Upper lobe of left lung (tissue), 6 donors: Measurements from ENCODE around the gene TEKT5. TPM values are rescaled to one million over a fixed set of nuclear protein-coding genes. Genes with fewer than 3 reads are reported as not detected.

Experiments used
- ATAC-seq, 2 donors: fragments of 200-7000 bp; cut with Tn5 transposase; one replicate each; pipeline ENCODE4 v1.9.1; 2022; ENCODE audit warnings: mild to moderate bottlenecking in 2 of 2, moderate library complexity in 2 of 2; ENCODE audit not compliant: low FRiP score in 2 of 2
- DNase-seq, 2 donors: peaks; one replicate each; pipeline ENCODE4 v3.0.0-alpha.2; 2019 to 2020
- H3K27ac ChIP-seq, 4 donors: fragments of 200-600 bp; sonication (generic); one replicate each; pipeline ENCODE4 v1.5.1; 2016 to 2019
- H3K27me3 ChIP-seq, 4 donors: fragments of 200-600 bp; sonication (generic); one replicate each; pipeline ENCODE4 v1.5.1; 2017 to 2019
- H3K36me3 ChIP-seq, 4 donors: fragments of 200-600 bp; sonication (generic); one replicate each; pipeline ENCODE4 v1.5.1; 2016 to 2019
- H3K4me1 ChIP-seq, 4 donors: fragments of 200-600 bp; sonication (generic); one replicate each; pipeline ENCODE4 v1.5.1; 2018 to 2019
- H3K4me3 ChIP-seq, 4 donors: fragments of 200-600 bp; sonication (generic); one replicate each; pipeline ENCODE4 v1.5.1; 2017 to 2019; ENCODE audit warnings: mild to moderate bottlenecking in 2 of 4, moderate library complexity in 1 of 4
- H3K9me3 ChIP-seq, 4 donors: fragments of 200-600 bp; sonication (generic); one replicate each; pipeline ENCODE4 v1.5.1; 2018 to 2019
- EP300 ChIP-seq, 4 donors: sonication (generic); formaldehyde crosslinking; IDR thresholded peaks; one replicate each; pipeline ENCODE4 v1.5.1; 2017; ENCODE audit warnings: antibody characterized with exemption in 4 of 4, control low read depth in 2 of 4
- POLR2A ChIP-seq, 4 donors: fragments of 450-650 bp; IDR thresholded peaks; one replicate each; pipeline ENCODE4 v1.5.1; 2016 to 2017; ENCODE audit warnings: antibody characterized with exemption in 4 of 4, mild to moderate bottlenecking in 2 of 4
- POLR2AphosphoS5 ChIP-seq, 2 donors: sonication (generic); formaldehyde crosslinking; IDR thresholded peaks; one replicate each; pipeline ENCODE4 v1.5.1; 2017; ENCODE audit warnings: antibody characterized with exemption in 2 of 2
- WGBS, 2 donors: methylation state at CpG; one replicate each; pipeline ENCODE4 v1.1.5; 2017 to 2018; 5-methylcytosine and 5-hydroxymethylcytosine counted together
- total RNA-seq, 6 donors: library from RNA; depleted of rRNA in 4 of 6; stranded (reverse); fragments of >200 nt in 4 of 6; gene quantifications; one replicate each; pipeline versions ENCODE4 v1.1.0 to v1.2.1, GENCODE V29; 2016 to 2021
- TF ChIP-seq, protein P1 (sequence below), 6 experiments: fragments of 450-650 bp in 4 of 6; fragments of 200-600 bp in 2 of 6; sonication (generic) in 2 of 6; IDR thresholded peaks; one replicate each; pipeline ENCODE4 v1.5.1; 2016 to 2019; ENCODE audit warnings: antibody characterized with exemption in 6 of 6
- donor health status: DM: no; HTN: no; CAD: no; lungs with moderate emphysema.
- donor health status: DM: no; HTN: yes; CAD: no; lungs with severe emphysema.

TEKT5 gene
- total RNA-seq, 6 donors from 2014 or later, result 0.20 to 2.1 (median 0.44) TPM; not detected in 3

GRCh38 chr16:10611825-10612342, 82.8 kb downstream of the TEKT5 start:
- WGBS, 2 donors, result 84 to 89% methylated on average over 6 of the region's 6 CpGs
- ATAC-seq, result no peak
- Histone ChIP-seq H3K36me3 (no peaks in the 10 kb centered on the region), H3K4me1 (peaks cover 6 to 24% (median 18%) of the 10 kb centered on the region in 4 donors), H3K9me3 (no peaks in the 10 kb centered on the region), H3K27me3 (no peaks in the 10 kb centered on the region), H3K4me3 (no peak overlapping the region), H3K27ac (no peak overlapping the region)
- TF ChIP-seq POLR2AphosphoS5 (IDR thresholded peaks at IDR 0.05) (no peak), POLR2A (IDR thresholded peaks at IDR 0.05) (no peak), EP300 (IDR thresholded peaks at IDR 0.05) (no peak)
- TF ChIP-seq, protein P1, sequence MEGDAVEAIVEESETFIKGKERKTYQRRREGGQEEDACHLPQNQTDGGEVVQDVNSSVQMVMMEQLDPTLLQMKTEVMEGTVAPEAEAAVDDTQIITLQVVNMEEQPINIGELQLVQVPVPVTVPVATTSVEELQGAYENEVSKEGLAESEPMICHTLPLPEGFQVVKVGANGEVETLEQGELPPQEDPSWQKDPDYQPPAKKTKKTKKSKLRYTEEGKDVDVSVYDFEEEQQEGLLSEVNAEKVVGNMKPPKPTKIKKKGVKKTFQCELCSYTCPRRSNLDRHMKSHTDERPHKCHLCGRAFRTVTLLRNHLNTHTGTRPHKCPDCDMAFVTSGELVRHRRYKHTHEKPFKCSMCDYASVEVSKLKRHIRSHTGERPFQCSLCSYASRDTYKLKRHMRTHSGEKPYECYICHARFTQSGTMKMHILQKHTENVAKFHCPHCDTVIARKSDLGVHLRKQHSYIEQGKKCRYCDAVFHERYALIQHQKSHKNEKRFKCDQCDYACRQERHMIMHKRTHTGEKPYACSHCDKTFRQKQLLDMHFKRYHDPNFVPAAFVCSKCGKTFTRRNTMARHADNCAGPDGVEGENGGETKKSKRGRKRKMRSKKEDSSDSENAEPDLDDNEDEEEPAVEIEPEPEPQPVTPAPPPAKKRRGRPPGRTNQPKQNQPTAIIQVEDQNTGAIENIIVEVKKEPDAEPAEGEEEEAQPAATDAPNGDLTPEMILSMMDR (IDR thresholded peaks at IDR 0.05), result no peak
- DNase-seq, result no peak

GRCh38 chr16:10610499-10611184, 84.1 kb downstream of the TEKT5 start:
- no peak for DNase-seq
- Histone ChIP-seq H3K4me1 (peaks cover 0 to 17% (median 13%) of the 10 kb centered on the region in 4 donors), H3K27ac (peak overlapping the region in 2 of 4 donors; percentile 50 to 62), H3K27me3 (no peaks in the 10 kb centered on the region), H3K4me3 (no peak overlapping the region), H3K36me3 (no peaks in the 10 kb centered on the region), H3K9me3 (no peaks in the 10 kb centered on the region)
- ATAC-seq, result no peak
- TF ChIP-seq EP300 (IDR thresholded peaks at IDR 0.05) (no peak), POLR2AphosphoS5 (IDR thresholded peaks at IDR 0.05) (no peak), POLR2A (IDR thresholded peaks at IDR 0.05) (no peak)
- TF ChIP-seq, protein P1 (IDR thresholded peaks at IDR 0.05), result no peak
- WGBS, 2 donors, result 64 to 66% methylated on average over 13 of the region's 13 CpGs

GRCh38 chr16:10609402-10609774, 85.3 kb downstream of the TEKT5 start:
- 68 to 90% methylated on average over 4 to 7 of the region's 7 CpGs for WGBS, 2 donors
- Histone ChIP-seq H3K27me3 (no peaks in the 10 kb centered on the region), H3K4me1 (peaks cover 0 to 17% (median 13%) of the 10 kb centered on the region in 4 donors), H3K36me3 (no peaks in the 10 kb centered on the region), H3K27ac (peak overlapping the region; percentile 50 to 69 (median 60)), H3K9me3 (no peaks in the 10 kb centered on the region), H3K4me3 (no peak overlapping the region)
- peak; percentile 71 to 79 for ATAC-seq
- no peak for DNase-seq
- no peak for TF ChIP-seq POLR2A (IDR thresholded peaks at IDR 0.05)
- peak; percentile 2 to 49 for TF ChIP-seq POLR2AphosphoS5 (IDR thresholded peaks at IDR 0.05)
- TF ChIP-seq EP300 (IDR thresholded peaks at IDR 0.05), result no peak
- TF ChIP-seq, protein P1 (IDR thresholded peaks at IDR 0.05), result no peak

- H3K4me3 ChIP-seq, result no peak overlapping the region
- H3K9me3 ChIP-seq, result no peaks in the 10 kb centered on the region
- peak overlapping the region; percentile 50 to 69 (median 60) for H3K27ac ChIP-seq
- H3K27me3 ChIP-seq, result no peaks in the 10 kb centered on the region
- ATAC-seq (peak; percentile 65 to 75), DNase-seq (peak in 1 of 2 donors; percentile 56)
- TF ChIP-seq EP300 (IDR thresholded peaks at IDR 0.05), result no peak
- peak in 1 of 2 donors; percentile 8 for TF ChIP-seq POLR2AphosphoS5 (IDR thresholded peaks at IDR 0.05)
- TF ChIP-seq, protein P1 (IDR thresholded peaks at IDR 0.05), result no peak
- no peaks in the 10 kb centered on the region for H3K36me3 ChIP-seq
- WGBS, 2 donors, result 47 to 57% methylated on average over 9 to 11 of the region's 11 CpGs
- peaks cover 0 to 17% (median 13%) of the 10 kb centered on the region in 4 donors for H3K4me1 ChIP-seq
Observed at GRCh38 chr16:10608687-10609401, 85.9 kb downstream of the TEKT5 start.
